ENCODE results near the gene NUDT5. TPM values are rescaled to one million over a fixed set of nuclear protein-coding genes. Genes with fewer than 3 reads are reported as not detected.
"Not testable (repeated sequence)": the region's sequence is repeated elsewhere in the genome, so short reads cannot be mapped to it uniquely, and the experiment has no call there.

NUDT5 gene
- total RNA-seq, 2 experiments from 2014 or later, result 11.6 to 13.5 TPM

GRCh38 chr10:12177642-12178041, 18.0 kb downstream of the NUDT5 start:
- DNase-seq (no peak), ATAC-seq (ENCODE audit: poor library complexity) (no peak)
- Mint-ChIP-seq H3K4me3 (no peak overlapping the region), H3K4me1 (ENCODE audit: low read depth) (peaks cover 15% of the 10 kb centered on the region), H3K27me3 (no peaks in the 10 kb centered on the region), H3K9me3 (no peaks in the 10 kb centered on the region), H3K36me3 (ENCODE audit: low read depth) (peaks cover 73% of the 10 kb centered on the region), H3K27ac (no peak overlapping the region)
- intact Hi-C loops (cut with DNase I, micrococcal nuclease), result no loop called here
- Histone ChIP-seq H3K4me3 (ENCODE audit: low read length) (no peak overlapping the region), H3K4me1 (ENCODE audit: insufficient read depth, low read length) (peaks cover 22% of the 10 kb centered on the region), H3K27me3 (ENCODE audit: control insufficient read depth in 1 of 2, insufficient read depth in 2 of 2, low read length in 2 of 2) (no peaks in the 10 kb centered on the region), H3K36me3 (ENCODE audit: insufficient read depth, low read length) (peaks cover 40% of the 10 kb centered on the region), H3K27ac (ENCODE audit: low read depth in 1 of 2, low read length in 2 of 2) (no peak overlapping the region), H3K9me3 (ENCODE audit: control insufficient read depth in 1 of 2, insufficient read depth in 1 of 2, low read length in 2 of 2) (no peaks in the 10 kb centered on the region)
- TF ChIP-seq CTCF (IDR thresholded peaks at IDR 0.05), result no peak
- ChIA-PET POLR2A (no interaction called here), CTCF (interaction anchor here (1.4 kb wide), 1 partner anchor 37 kb away, joined by 4 read pairs; no protein-coding TSS in a partner anchor)

GRCh38 chr10:12171512-12171911, 24.2 kb downstream of the NUDT5 start:
- Mint-ChIP-seq H3K36me3 (ENCODE audit: low read depth) (peaks cover 78% of the 10 kb centered on the region), H3K27ac (peak overlapping the region; percentile 56)
- H3K4me1 ChIP-seq (ENCODE audit: insufficient read depth, low read length); intact Hi-C loops (cut with DNase I, micrococcal nuclease); POLR2A ChIA-PET; DNase-seq; CTCF ChIA-PET; H3K9me3 Mint-ChIP-seq; H3K27me3 ChIP-seq (ENCODE audit: control insufficient read depth in 1 of 2, insufficient read depth in 2 of 2, low read length in 2 of 2); ATAC-seq (ENCODE audit: poor library complexity); H3K9me3 ChIP-seq (ENCODE audit: control insufficient read depth in 1 of 2, insufficient read depth in 1 of 2, low read length in 2 of 2); H3K4me3 ChIP-seq (ENCODE audit: low read length); H3K27me3 Mint-ChIP-seq; H3K4me3 Mint-ChIP-seq; H3K4me1 Mint-ChIP-seq (ENCODE audit: low read depth); H3K27ac ChIP-seq (ENCODE audit: low read depth in 1 of 2, low read length in 2 of 2): not testable (repeated sequence)
- H3K36me3 ChIP-seq (ENCODE audit: insufficient read depth, low read length), result peaks cover 79% of the 10 kb centered on the region

- H3K9me3 Mint-ChIP-seq, result no peaks in the 10 kb centered on the region
- DNase-seq, result no peak
- H3K36me3 Mint-ChIP-seq (ENCODE audit: low read depth), result peaks cover 83% of the 10 kb centered on the region
Measured at GRCh38 chr10:12165999-12166775, 29.5 kb downstream of the NUDT5 start.

More at GRCh38 chr10:12165999-12166775, 29.5 kb downstream of the NUDT5 start:
- H3K27me3 Mint-ChIP-seq, result no peaks in the 10 kb centered on the region
- H3K36me3 ChIP-seq (ENCODE audit: insufficient read depth, low read length), result peaks cover 82% of the 10 kb centered on the region
- TF ChIP-seq CTCF (IDR thresholded peaks at IDR 0.05), result no peak
- H3K27ac Mint-ChIP-seq, result no peak overlapping the region
- intact Hi-C loops (cut with DNase I, micrococcal nuclease), result no loop called here
- no peaks in the 10 kb centered on the region for H3K27me3 ChIP-seq (ENCODE audit: control insufficient read depth in 1 of 2, insufficient read depth in 2 of 2, low read length in 2 of 2)
- H3K4me3 Mint-ChIP-seq, result no peak overlapping the region
- H3K4me3 ChIP-seq (ENCODE audit: low read length), result no peak overlapping the region
- no peak for ATAC-seq (ENCODE audit: poor library complexity)
- ChIA-PET CTCF (no interaction called here), POLR2A (no interaction called here)
- no peak overlapping the region for H3K27ac ChIP-seq (ENCODE audit: low read depth in 1 of 2, low read length in 2 of 2)
- no peaks in the 10 kb centered on the region for H3K4me1 ChIP-seq (ENCODE audit: insufficient read depth, low read length)
- H3K4me1 Mint-ChIP-seq (ENCODE audit: low read depth), result no peaks in the 10 kb centered on the region
- H3K9me3 ChIP-seq (ENCODE audit: control insufficient read depth in 1 of 2, insufficient read depth in 1 of 2, low read length in 2 of 2), result no peaks in the 10 kb centered on the region

Measured in CD4-positive, alpha-beta T cell (primary cell).